ENCODE data around the gene TOX2. TPM values are rescaled to one million over a fixed set of nuclear protein-coding genes. Genes with fewer than 3 reads are reported as not detected.

The TOX2 gene
- total and polyA plus RNA-seq, 10 donors, result 1.1 to 6.4 (median 5.0) TPM

DNA sequence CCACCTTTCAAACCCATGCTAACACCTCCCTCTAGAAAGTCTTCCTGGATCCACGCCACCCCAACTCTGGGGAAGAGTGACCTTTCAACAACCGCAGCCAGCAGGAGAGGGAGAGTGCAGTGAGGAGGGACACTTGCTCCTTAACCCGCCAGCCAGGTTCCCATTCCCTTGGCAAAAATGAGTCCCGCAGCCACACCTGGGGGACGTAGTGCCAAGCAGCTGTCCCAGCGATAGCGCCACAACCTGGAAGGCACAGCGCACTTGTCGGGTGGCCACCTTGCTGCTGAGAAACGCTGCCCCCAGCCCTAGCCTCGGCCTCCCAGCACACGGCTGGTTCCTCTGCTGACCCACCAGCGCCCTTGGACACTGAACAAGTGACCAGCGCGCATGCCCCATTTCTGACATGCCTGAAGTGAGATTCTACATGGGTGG lies 153.0 kb downstream of the TOX2 start:
- Histone ChIP-seq H3K27ac (peak overlapping the region in 1 of 8 donors; percentile 91), H3K4me3 (no peak overlapping the region), H3K4me1 (peaks cover 3 to 55% (median 26%) of the 10 kb centered on the region in 6 donors), H3K27me3 (replicated peaks in 1 of 7) (peaks cover 0 to 47% (median 4%) of the 10 kb centered on the region in 7 donors), H3K9me3 (no peaks in the 10 kb centered on the region), H3K36me3 (no peaks in the 10 kb centered on the region)
- 93 to 94% (median 94%) methylated on average over 5 to 15 of the region's 15 CpGs for WGBS, 5 donors
- peak; percentile 75 for DNase-seq
- intact Hi-C loops (cut with DNase I; ENCODE audit: low total_unique reads), result no loop called here
- TF ChIP-seq, protein P1, sequence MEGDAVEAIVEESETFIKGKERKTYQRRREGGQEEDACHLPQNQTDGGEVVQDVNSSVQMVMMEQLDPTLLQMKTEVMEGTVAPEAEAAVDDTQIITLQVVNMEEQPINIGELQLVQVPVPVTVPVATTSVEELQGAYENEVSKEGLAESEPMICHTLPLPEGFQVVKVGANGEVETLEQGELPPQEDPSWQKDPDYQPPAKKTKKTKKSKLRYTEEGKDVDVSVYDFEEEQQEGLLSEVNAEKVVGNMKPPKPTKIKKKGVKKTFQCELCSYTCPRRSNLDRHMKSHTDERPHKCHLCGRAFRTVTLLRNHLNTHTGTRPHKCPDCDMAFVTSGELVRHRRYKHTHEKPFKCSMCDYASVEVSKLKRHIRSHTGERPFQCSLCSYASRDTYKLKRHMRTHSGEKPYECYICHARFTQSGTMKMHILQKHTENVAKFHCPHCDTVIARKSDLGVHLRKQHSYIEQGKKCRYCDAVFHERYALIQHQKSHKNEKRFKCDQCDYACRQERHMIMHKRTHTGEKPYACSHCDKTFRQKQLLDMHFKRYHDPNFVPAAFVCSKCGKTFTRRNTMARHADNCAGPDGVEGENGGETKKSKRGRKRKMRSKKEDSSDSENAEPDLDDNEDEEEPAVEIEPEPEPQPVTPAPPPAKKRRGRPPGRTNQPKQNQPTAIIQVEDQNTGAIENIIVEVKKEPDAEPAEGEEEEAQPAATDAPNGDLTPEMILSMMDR (IDR thresholded peaks at IDR 0.05 in 8 of 11, conservative IDR thresholded peaks at IDR 0.05 in 3 of 11), result no peak
- TF ChIP-seq POLR2AphosphoS5 (IDR thresholded peaks at IDR 0.05), result no peak
- TF ChIP-seq POLR2A (IDR thresholded peaks at IDR 0.05), result no peak

DNA sequence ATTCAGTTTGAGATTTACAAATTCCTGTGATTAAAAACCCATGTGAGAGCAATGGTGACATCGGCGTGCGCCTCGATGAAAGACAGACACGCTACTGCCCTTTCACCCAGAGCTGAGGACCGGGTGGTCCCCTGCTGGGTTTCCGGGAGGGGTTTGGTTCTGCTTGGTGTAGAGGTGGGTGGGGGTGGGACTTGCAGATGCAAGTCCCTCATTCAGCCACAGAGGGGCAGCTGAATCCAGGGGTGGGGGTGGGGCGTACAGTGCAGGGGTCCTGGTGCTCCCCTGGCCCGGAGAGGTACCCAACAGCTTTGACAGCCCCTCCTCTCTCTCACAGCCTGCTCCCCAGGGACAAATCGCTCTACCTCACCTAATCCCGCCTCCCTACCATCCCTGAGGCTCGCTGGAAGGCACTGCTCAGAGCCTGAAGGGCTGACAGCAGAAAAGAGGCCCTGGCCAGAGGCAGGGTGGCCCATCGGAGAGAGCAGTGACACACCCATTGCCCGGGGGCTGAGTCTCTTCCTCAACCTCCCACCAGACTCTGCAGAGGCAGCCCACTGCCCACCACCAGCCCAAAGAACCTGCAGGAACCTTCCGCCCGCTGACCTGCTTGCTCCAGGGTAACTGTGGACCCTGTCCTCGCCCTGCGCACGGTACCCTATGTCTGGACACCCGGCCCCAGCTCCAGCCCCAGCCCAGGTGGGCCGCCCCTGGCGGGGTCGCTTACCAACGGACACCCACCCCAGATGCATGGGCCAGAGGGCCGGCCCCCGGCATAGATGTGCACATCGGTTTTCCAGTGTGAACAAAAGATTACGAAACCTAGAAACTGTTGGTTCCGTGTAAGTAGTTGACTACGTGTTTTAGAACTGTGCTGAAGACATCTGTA lies 153.9 kb downstream of the TOX2 start:
- intact Hi-C loops (cut with DNase I; ENCODE audit: low total_unique reads), result no loop called here
- 49 to 65% (median 57%) methylated on average over 29 to 30 of the region's 30 CpGs for WGBS, 5 donors
- peak; percentile 89 for DNase-seq
- Histone ChIP-seq H3K36me3 (no peaks in the 10 kb centered on the region), H3K4me3 (peak overlapping the region in 4 of 8 donors; percentile 1 to 60 (median 20)), H3K27ac (peak overlapping the region; percentile 32 to 91 (median 86)), H3K9me3 (no peaks in the 10 kb centered on the region), H3K4me1 (peaks cover 3 to 64% (median 29%) of the 10 kb centered on the region in 6 donors), H3K27me3 (replicated peaks in 1 of 7) (peaks cover 0 to 47% (median 4%) of the 10 kb centered on the region in 7 donors)
- TF ChIP-seq, protein P1 (IDR thresholded peaks at IDR 0.05 in 8 of 11, conservative IDR thresholded peaks at IDR 0.05 in 3 of 11), result no peak
- TF ChIP-seq POLR2A (IDR thresholded peaks at IDR 0.05), result no peak
- no peak for TF ChIP-seq POLR2AphosphoS5 (IDR thresholded peaks at IDR 0.05)

DNA sequence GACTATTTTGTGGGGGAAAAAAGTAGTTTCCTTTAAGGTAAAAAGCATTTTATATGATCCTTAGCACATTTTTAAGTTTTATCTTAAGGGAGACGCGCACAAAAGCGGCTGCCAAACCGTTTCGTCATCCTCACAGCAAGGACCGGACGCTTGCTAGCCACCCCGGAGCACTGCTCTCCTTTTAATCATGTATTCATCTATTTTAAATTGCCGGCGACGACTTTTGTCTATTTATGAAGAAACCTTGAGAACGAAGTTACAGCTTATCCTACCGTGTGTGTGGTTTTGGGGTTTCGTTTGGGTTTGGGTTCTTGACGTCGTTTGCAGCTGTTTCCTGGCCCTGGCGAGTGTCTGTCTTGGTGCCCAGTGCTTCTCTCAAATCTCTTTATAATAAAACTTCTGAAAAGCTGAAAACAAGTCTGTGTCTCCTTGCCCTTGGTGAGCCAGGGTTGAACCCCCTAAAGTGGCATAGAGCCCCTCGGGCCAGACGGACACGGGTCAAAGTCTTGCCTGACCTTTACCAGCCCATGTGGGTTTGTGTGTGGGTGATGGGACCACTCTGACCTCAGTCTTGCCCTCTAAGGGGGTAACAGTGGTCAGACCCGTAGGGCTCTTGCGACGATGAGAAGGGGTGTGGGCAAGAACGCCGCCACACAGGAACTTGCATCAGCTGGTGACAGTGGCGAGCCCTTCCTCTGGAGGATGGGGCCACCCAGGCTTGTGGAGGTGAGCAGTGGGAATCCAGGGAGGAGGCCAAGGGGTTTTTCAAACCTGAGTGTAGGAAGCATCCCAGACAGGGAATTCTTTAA lies 154.8 kb downstream of the TOX2 start:
- Histone ChIP-seq H3K4me1 (peaks cover 3 to 70% (median 30%) of the 10 kb centered on the region in 6 donors), H3K4me3 (peak overlapping the region in 5 of 8 donors; percentile 1 to 60 (median 15)), H3K9me3 (no peaks in the 10 kb centered on the region), H3K36me3 (no peaks in the 10 kb centered on the region), H3K27ac (peak overlapping the region; percentile 32 to 91 (median 86)), H3K27me3 (replicated peaks in 1 of 7) (peaks cover 0 to 47% (median 4%) of the 10 kb centered on the region in 7 donors)
- intact Hi-C loops (cut with DNase I; ENCODE audit: low total_unique reads), result no loop called here
- no peak for TF ChIP-seq POLR2A (IDR thresholded peaks at IDR 0.05)
- TF ChIP-seq POLR2AphosphoS5 (IDR thresholded peaks at IDR 0.05), result peak in 1 of 3 donors; percentile 24
- WGBS, 5 donors, result 15 to 45% (median 31%) methylated on average over 24 to 26 of the region's 26 CpGs
- DNase-seq, result peak; percentile 91

DNA sequence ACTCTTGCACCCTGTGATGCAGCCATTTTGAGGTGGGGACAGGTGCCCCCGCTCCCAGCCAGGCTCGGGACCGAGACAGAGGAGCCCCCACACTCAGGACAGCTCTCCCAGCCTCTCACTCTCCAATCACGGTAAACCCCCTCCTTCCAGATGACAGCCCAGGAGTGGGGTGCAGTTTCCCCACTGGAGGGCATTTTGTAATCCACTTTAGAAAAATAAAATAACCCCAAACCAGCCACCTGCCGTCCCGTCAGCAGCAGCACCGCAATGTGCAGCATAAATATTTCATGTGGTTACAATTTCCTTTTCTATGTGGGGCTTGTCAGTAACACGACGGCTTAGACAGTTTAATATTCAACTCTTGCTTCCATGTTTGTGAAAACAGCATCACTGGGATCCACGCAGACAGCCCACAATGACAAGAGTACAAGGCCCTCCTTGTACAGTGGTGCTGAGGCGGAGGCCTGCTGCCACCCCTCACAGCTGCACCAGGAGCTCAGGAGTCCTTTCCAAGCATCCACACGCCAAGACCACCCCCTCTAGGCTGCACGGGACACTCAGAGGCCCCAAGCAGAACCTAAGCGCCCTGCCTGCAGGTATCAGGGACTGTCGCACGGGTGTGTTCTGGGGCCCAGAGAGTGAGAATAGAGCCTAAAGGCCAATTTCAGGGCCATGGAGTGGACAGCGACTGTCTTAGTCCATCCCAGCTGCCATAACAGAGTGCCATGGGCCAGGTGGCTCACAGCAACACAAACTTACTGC lies 155.7 kb downstream of the TOX2 start:
- TF ChIP-seq POLR2A (IDR thresholded peaks at IDR 0.05) (no peak), POLR2AphosphoS5 (IDR thresholded peaks at IDR 0.05) (no peak)
- TF ChIP-seq, protein P1 (IDR thresholded peaks at IDR 0.05 in 8 of 11, conservative IDR thresholded peaks at IDR 0.05 in 3 of 11), result no peak
- Histone ChIP-seq H3K27ac (peak overlapping the region; percentile 53 to 91 (median 86)), H3K27me3 (replicated peaks in 1 of 7) (peaks cover 0 to 47% (median 4%) of the 10 kb centered on the region in 7 donors), H3K9me3 (no peaks in the 10 kb centered on the region), H3K4me3 (peak overlapping the region in 4 of 8 donors; percentile 1 to 60 (median 20)), H3K36me3 (no peaks in the 10 kb centered on the region), H3K4me1 (peaks cover 3 to 79% (median 34%) of the 10 kb centered on the region in 6 donors)
- 43 to 51% (median 46%) methylated on average over 11 to 17 of the region's 17 CpGs for WGBS, 5 donors
- no peak for DNase-seq
- intact Hi-C loops (cut with DNase I; ENCODE audit: low total_unique reads), result no loop called here
